K562 (cell line): Measurements from ENCODE around the gene KRI1. TPM values are rescaled to one million over a fixed set of nuclear protein-coding genes. Genes with fewer than 3 reads are reported as not detected.
A peak's percentile ranks its signal among the peaks of the same experiment; 100 is the strongest.

Experiments used
- ARHGAP35 ChIP-seq: fragments of 450-650 bp; IDR thresholded peaks from 2 replicates; pipeline ENCODE4 v1.6.1; 2018; ENCODE audit not compliant: partially characterized antibody
- ATF1 ChIP-seq, 2 experiments: fragments of 450-650 bp in 1 of 2; IDR thresholded peaks; 2 replicates each; pipeline ENCODE4 v1.6.1; 2016; ENCODE audit warnings: missing compliant biosample characterization in 1 of 2, missing genetic modification characterization in 1 of 2
- CBFA2T2 ChIP-seq: fragments of 450-650 bp; conservative IDR thresholded peaks from 2 replicates; pipeline ENCODE4 v1.6.1; 2017; ENCODE audit warnings: mild to moderate bottlenecking
- E2F6 ChIP-seq, 2 experiments: IDR thresholded peaks; 2 replicates each; pipeline ENCODE4 v1.6.1; 2011; ENCODE audit warnings: borderline replicate concordance in 1 of 2, control low read depth in 1 of 2, low read depth in 1 of 2, low read length in 1 of 2, mild to moderate bottlenecking in 1 of 2, mixed read lengths in 1 of 2, moderate library complexity in 1 of 2; ENCODE audit not compliant: insufficient read depth in 1 of 2, insufficient read length in 1 of 2, poor library complexity in 1 of 2, severe bottlenecking in 1 of 2; ENCODE audit errors: extremely low read depth in 1 of 2
- KDM4B ChIP-seq, 2 experiments: fragments of 450-650 bp in 1 of 2; sonication (generic) in 1 of 2; IDR thresholded peaks; 2 replicates each; pipeline ENCODE4 v1.6.1; 2016 to 2017; ENCODE audit warnings: borderline replicate concordance in 2 of 2, antibody characterized with exemption in 1 of 2, low read depth in 1 of 2, mild to moderate bottlenecking in 1 of 2
- NR0B1 ChIP-seq: fragments of 450-650 bp; IDR thresholded peaks from one replicate; pipeline ENCODE4 v1.6.1; 2018; ENCODE audit warnings: mild to moderate bottlenecking, moderate library complexity; ENCODE audit not compliant: partially characterized antibody
- PRPF4 ChIP-seq: fragments of 200-400 bp; formaldehyde crosslinking; IDR thresholded peaks from one replicate; pipeline ENCODE4 v1.6.1; 2017; ENCODE audit warnings: low read length, low read depth, mild to moderate bottlenecking; ENCODE audit not compliant: insufficient read depth, poor library complexity, severe bottlenecking
- RBM14 ChIP-seq: fragments of 200-400 bp; formaldehyde crosslinking; IDR thresholded peaks from 2 replicates; pipeline ENCODE4 v1.6.1; 2018; ENCODE audit warnings: low read depth, mild to moderate bottlenecking, low read length, moderate library complexity, borderline replicate concordance; ENCODE audit not compliant: insufficient read depth
- STAT5B ChIP-seq: fragments of 250-450 bp; sonication (Bioruptor Pico); IDR thresholded peaks from 2 replicates; pipeline ENCODE4 v1.8.0; 2021; ENCODE audit warnings: mild to moderate bottlenecking, inconsistent platforms
- TCF7 ChIP-seq: sonication (generic); IDR thresholded peaks from 2 replicates; pipeline ENCODE4 v1.6.1; 2016; ENCODE audit warnings: antibody characterized with exemption, borderline replicate concordance
- ZKSCAN3 ChIP-seq: fragments of 250-450 bp; sonication (Bioruptor Pico); IDR thresholded peaks from 2 replicates; pipeline ENCODE4 v1.4.0; 2020
- ZNF217 ChIP-seq: sonication (generic); formaldehyde crosslinking; IDR thresholded peaks from 2 replicates; pipeline ENCODE4 v1.8.0; 2022; ENCODE audit warnings: mild to moderate bottlenecking, missing genetic modification reagents
- ZNF449 ChIP-seq: fragments of 250-450 bp; sonication (Bioruptor Pico); IDR thresholded peaks from 2 replicates; pipeline ENCODE4 v1.8.0; 2022; ENCODE audit warnings: moderate library complexity, mild to moderate bottlenecking, inconsistent platforms
- ZNF740 ChIP-seq, 3 experiments: fragments of 200-800 bp in 1 of 3; sonication (Bioruptor generic) in 1 of 3; sonication (generic) in 1 of 3; formaldehyde crosslinking in 1 of 3; IDR thresholded peaks; 2 replicates each; pipeline versions ENCODE4 v1.6.1 to v1.8.0; 2016 to 2022; ENCODE audit warnings: mild to moderate bottlenecking in 2 of 3, missing compliant biosample characterization in 2 of 3, missing genetic modification characterization in 2 of 3, missing genetic modification reagents in 1 of 3
- polyA plus RNA-seq, 8 experiments: library from polyadenylated mRNA; depleted of rRNA in 4 of 8; stranded (reverse) in 5 of 8; unstranded in 3 of 8; fragments of >200 nt; fragmentation: Nextera tagmentation in 2 of 8; fragmentation: Illumina TruSeq in 1 of 8; extraction: Ambion mirVana in 2 of 8; extraction: Trizol in 1 of 8; gene quantifications; 2 replicates each; pipeline versions ENCODE4 v1.2.1 to v1.2.3, GENCODE V29; 2011 to 2014; ENCODE audit warnings: inconsistent platforms in 1 of 8, missing spikeins in 1 of 8
- total RNA-seq, 7 experiments: library from RNA; depleted of rRNA in 6 of 7; stranded (reverse); fragments of >200 nt in 6 of 7; fragmentation: Illumina TruSeq in 2 of 7; extraction: Trizol in 2 of 7; gene quantifications; 2 replicates each; pipeline versions ENCODE4 v1.2.1 to v1.2.3, GENCODE V29; 2011 to 2021; ENCODE audit warnings: low replicate concordance in 1 of 7
- TF ChIP-seq, protein P1 (sequence below): sonication (generic); formaldehyde crosslinking; IDR thresholded peaks from 2 replicates; pipeline ENCODE4 v1.8.0; 2022; ENCODE audit warnings: mild to moderate bottlenecking, missing genetic modification reagents
- TF ChIP-seq, protein P2 (sequence below): fragments of 250-450 bp; sonication (Bioruptor Pico); IDR thresholded peaks from 2 replicates; pipeline ENCODE4 v1.8.0; 2021; ENCODE audit warnings: moderate library complexity, mild to moderate bottlenecking, inconsistent platforms

KRI1 gene
- total and polyA plus RNA-seq, 9 of the 15 experiments (the other 6 are each of a cell fraction or from before 2014, with no cell fraction given) = 1.1 to 50.7 (median 24.7) TPM

GRCh38 chr19:10568826-10569651 lies 3.2 kb upstream of the KRI1 start, which contains the start of gene CDKN2D (continued):
- TF ChIP-seq, protein P1, sequence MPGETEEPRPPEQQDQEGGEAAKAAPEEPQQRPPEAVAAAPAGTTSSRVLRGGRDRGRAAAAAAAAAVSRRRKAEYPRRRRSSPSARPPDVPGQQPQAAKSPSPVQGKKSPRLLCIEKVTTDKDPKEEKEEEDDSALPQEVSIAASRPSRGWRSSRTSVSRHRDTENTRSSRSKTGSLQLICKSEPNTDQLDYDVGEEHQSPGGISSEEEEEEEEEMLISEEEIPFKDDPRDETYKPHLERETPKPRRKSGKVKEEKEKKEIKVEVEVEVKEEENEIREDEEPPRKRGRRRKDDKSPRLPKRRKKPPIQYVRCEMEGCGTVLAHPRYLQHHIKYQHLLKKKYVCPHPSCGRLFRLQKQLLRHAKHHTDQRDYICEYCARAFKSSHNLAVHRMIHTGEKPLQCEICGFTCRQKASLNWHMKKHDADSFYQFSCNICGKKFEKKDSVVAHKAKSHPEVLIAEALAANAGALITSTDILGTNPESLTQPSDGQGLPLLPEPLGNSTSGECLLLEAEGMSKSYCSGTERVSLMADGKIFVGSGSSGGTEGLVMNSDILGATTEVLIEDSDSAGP = no peak
- TF ChIP-seq ZNF217 (CRISPR knock-in tag) (no peak), ZNF449 (CRISPR knock-in tag) (no peak), ARHGAP35 (no peak), PRPF4 (no peak), KDM4B (IDR thresholded peaks at IDR 0.05; ENCODE audit: borderline replicate concordance in 2 of 2, low read depth in 1 of 2) (no peak), NR0B1 (no peak), CBFA2T2 (no peak), STAT5B (CRISPR knock-in tag) (no peak), E2F6 (IDR thresholded peaks at IDR 0.05; ENCODE audit: borderline replicate concordance in 1 of 2, extremely low read depth in 1 of 2, insufficient read depth in 1 of 2, insufficient read length in 1 of 2, low read depth in 1 of 2, low read length in 1 of 2, poor library complexity in 1 of 2, severe bottlenecking in 1 of 2) (peak; percentile 79 to 80), RBM14 (no peak), ZKSCAN3 (CRISPR knock-in tag) (no peak), ATF1 (CRISPR knock-in tag; IDR thresholded peaks at IDR 0.05) (peak; percentile 50; the same call in 1 of the 2 replicates), ATF1 (tag; IDR thresholded peaks at IDR 0.05) (peak; percentile 90), ZNF740 (CRISPR knock-in tag; IDR thresholded peaks at IDR 0.05) (no peak), ZNF740 (tag; IDR thresholded peaks at IDR 0.05) (no peak; a peak in 1 of 4 replicates), TCF7 (no peak; the same call in 1 of the 2 replicates)
- TF ChIP-seq, protein P2, sequence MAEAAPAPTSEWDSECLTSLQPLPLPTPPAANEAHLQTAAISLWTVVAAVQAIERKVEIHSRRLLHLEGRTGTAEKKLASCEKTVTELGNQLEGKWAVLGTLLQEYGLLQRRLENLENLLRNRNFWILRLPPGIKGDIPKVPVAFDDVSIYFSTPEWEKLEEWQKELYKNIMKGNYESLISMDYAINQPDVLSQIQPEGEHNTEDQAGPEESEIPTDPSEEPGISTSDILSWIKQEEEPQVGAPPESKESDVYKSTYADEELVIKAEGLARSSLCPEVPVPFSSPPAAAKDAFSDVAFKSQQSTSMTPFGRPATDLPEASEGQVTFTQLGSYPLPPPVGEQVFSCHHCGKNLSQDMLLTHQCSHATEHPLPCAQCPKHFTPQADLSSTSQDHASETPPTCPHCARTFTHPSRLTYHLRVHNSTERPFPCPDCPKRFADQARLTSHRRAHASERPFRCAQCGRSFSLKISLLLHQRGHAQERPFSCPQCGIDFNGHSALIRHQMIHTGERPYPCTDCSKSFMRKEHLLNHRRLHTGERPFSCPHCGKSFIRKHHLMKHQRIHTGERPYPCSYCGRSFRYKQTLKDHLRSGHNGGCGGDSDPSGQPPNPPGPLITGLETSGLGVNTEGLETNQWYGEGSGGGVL (CRISPR knock-in tag) = no peak
